Astrocyte (in vitro differentiated cells and primary cell): Measurements from ENCODE around the gene ALKBH4.
"Not testable (repeated sequence)": the region's sequence is repeated elsewhere in the genome, so short reads cannot be mapped to it uniquely, and the experiment has no call there.

ENCODE experiments used
- CTCF ChIP-seq: IDR thresholded peaks from 2 replicates; pipeline ENCODE4 v1.5.1; 2011; ENCODE audit warnings: low read depth, mild to moderate bottlenecking, inconsistent platforms, low read length, moderate library complexity; ENCODE audit not compliant: insufficient read depth
- EZH2 ChIP-seq: IDR thresholded peaks from 2 replicates; pipeline ENCODE4 v1.6.1; 2012; ENCODE audit warnings: mild to moderate bottlenecking, low read length, inconsistent platforms; ENCODE audit not compliant: insufficient read depth

DNA sequence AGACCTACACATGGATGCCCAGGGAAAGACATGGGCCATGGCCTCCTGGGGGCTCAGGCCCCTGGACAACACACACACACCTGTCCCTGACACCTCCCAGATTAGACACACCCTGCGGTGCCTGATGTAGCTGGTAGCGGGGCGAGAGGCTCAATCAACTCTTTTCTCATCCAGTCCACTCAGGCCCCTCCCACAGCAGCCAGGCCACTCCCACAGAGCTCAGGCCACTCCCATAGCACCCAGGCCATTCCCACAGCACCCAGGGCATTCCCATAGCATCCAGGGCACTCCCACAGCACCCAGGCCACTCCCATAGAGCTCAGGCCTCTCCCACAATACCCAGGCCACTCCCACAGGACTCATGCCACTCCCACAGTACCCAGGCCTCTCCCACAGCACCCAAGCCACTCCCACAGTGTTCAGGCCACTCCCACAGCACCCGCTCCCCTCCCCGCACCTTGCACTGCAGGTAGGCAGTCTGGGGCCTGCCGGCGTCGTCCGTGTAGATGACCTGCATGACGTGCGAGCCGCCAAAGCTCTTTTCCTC lies 25.9 kb upstream of the ALKBH4 start:
- not testable (repeated sequence) for TF ChIP-seq CTCF, EZH2
